ENCODE data around the gene DRD1. TPM values are rescaled to one million over a fixed set of nuclear protein-coding genes. Genes with fewer than 3 reads are reported as not detected.

DRD1 gene
- total and polyA plus RNA-seq, 2 of the 4 experiments (the other 2 are of a cell fraction), result 0.18 to 0.19 TPM

DNA sequence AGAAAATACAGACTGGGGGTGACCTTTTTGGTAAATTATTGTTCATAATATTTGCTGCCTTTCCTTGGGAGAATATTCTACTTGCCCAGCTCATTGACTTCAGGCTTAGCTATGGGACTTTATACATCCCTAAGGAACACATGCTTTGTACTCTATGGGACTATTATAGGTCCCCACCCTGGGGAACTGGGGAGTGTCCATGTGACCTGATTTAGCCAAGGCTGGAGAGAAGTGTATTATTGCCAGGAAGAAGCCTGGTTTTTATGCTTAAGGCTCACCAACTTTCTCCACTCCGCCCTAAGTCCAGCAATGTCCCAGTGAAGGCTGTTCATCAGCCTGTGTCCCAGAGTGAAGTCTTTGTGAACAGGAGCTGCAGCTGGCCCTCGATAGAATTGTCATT, 16.6 kb upstream of the DRD1 start:
- Histone ChIP-seq H3K18ac (ENCODE audit: low read depth, low read length) (no peak overlapping the region), H2BK120ac (ENCODE audit: low read depth, low read length) (no peak overlapping the region), H3K27me3 (ENCODE audit: control insufficient read depth, insufficient read depth, low read length) (peaks cover 8% of the 10 kb centered on the region; the same call in 1 of the 2 replicates), H2AK9ac (replicated peaks; ENCODE audit: low read depth, low read length, poor library complexity) (no peak overlapping the region), H2BK5ac (ENCODE audit: low read depth, low read length, poor library complexity, severe bottlenecking) (no peak overlapping the region), H3K36me3 (ENCODE audit: control insufficient read depth, insufficient read depth, low read length) (no peaks in the 10 kb centered on the region), H3K4me3 (ENCODE audit: insufficient read depth, low read depth, low read length) (no peak overlapping the region), H2BK20ac (ENCODE audit: low read depth, low read length) (no peak overlapping the region), H3K56ac (ENCODE audit: extremely low read depth, insufficient read depth, low read length) (no peak overlapping the region), H3K27ac (ENCODE audit: insufficient read depth, low read length) (no peak overlapping the region), H2AK5ac (ENCODE audit: low read depth, low read length) (no peak overlapping the region), H3K4me1 (ENCODE audit: control insufficient read depth, insufficient read depth, low read length) (no peaks in the 10 kb centered on the region), H3K14ac (replicated peaks; ENCODE audit: low read depth, low read length) (no peak overlapping the region), H3K23ac (ENCODE audit: low read depth, low read length) (no peak overlapping the region), H2BK15ac (ENCODE audit: low read depth, low read length) (no peak overlapping the region), H3K79me1 (ENCODE audit: low read depth in 1 of 2, low read length in 2 of 2) (no peaks in the 10 kb centered on the region), H3K4ac (ENCODE audit: low read depth, low read length) (no peak overlapping the region), H3K9me1 (ENCODE audit: insufficient read depth, low read length) (no peaks in the 10 kb centered on the region), H4K8ac (ENCODE audit: low read depth in 2 of 2, low read length in 2 of 2) (no peak overlapping the region), H4K5ac (ENCODE audit: low read depth, low read length) (no peak overlapping the region), H2AFZ (replicated peaks; ENCODE audit: low read length, poor library complexity) (no peak overlapping the region), H4K20me1 (ENCODE audit: insufficient read depth, low read length) (no peaks in the 10 kb centered on the region), H3K4me2 (ENCODE audit: low read depth, low read length) (no peak overlapping the region), H3K9ac (ENCODE audit: low read depth, low read length) (no peak overlapping the region), H3K9me3 (ENCODE audit: control insufficient read depth, insufficient read depth, low read length) (no peaks in the 10 kb centered on the region), H4K91ac (ENCODE audit: insufficient read depth, low read depth, low read length) (no peak overlapping the region)
- dilution Hi-C loops (cut with HindIII; ENCODE audit: low sequenced_read_pairs, unreplicated experiment) (no loop called here), in situ Hi-C loops (cut with MboI; ENCODE audit: low sequenced_read_pairs) (no loop called here), intact Hi-C loops (cut with micrococcal nuclease) (loop anchor here (1.0 kb wide), 1 partner anchor 509 kb away; no protein-coding TSS in a partner anchor)
- CTCF ChIA-PET, result no interaction called here
- ATAC-seq (ENCODE audit: low read depth), result no peak
- DNase-seq, result no peak
- POLR2A ChIA-PET (ENCODE audit: unreplicated experiment), result no interaction called here
- 33% methylated on average over 1 of the region's 2 CpGs; no CpG with 5 or more reads in 1 of the 2 experiments for WGBS, 2 experiments (ENCODE audit: extremely low coverage in 2 of 2, insufficient read length in 1 of 2)
- no TSS peak for BruUV-seq (replicated peaks)
- no peak for TF ChIP-seq RCOR1 (IDR thresholded peaks at IDR 0.05; ENCODE audit: insufficient replicate concordance, low read length)
- no peak for TF ChIP-seq MAFK (IDR thresholded peaks at IDR 0.05; ENCODE audit: low read depth, low read length)
- no peak for TF ChIP-seq FOS (IDR thresholded peaks at IDR 0.05; ENCODE audit: low read depth, low read length)
- TF ChIP-seq, protein P1, sequence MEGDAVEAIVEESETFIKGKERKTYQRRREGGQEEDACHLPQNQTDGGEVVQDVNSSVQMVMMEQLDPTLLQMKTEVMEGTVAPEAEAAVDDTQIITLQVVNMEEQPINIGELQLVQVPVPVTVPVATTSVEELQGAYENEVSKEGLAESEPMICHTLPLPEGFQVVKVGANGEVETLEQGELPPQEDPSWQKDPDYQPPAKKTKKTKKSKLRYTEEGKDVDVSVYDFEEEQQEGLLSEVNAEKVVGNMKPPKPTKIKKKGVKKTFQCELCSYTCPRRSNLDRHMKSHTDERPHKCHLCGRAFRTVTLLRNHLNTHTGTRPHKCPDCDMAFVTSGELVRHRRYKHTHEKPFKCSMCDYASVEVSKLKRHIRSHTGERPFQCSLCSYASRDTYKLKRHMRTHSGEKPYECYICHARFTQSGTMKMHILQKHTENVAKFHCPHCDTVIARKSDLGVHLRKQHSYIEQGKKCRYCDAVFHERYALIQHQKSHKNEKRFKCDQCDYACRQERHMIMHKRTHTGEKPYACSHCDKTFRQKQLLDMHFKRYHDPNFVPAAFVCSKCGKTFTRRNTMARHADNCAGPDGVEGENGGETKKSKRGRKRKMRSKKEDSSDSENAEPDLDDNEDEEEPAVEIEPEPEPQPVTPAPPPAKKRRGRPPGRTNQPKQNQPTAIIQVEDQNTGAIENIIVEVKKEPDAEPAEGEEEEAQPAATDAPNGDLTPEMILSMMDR (conservative IDR thresholded peaks at IDR 0.05; ENCODE audit: low read depth, low read length), result no peak
- TF ChIP-seq RAD21 (IDR thresholded peaks at IDR 0.05; ENCODE audit: low read length), result no peak
- TF ChIP-seq, protein P2, sequence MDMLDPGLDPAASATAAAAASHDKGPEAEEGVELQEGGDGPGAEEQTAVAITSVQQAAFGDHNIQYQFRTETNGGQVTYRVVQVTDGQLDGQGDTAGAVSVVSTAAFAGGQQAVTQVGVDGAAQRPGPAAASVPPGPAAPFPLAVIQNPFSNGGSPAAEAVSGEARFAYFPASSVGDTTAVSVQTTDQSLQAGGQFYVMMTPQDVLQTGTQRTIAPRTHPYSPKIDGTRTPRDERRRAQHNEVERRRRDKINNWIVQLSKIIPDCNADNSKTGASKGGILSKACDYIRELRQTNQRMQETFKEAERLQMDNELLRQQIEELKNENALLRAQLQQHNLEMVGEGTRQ (IDR thresholded peaks at IDR 0.05; ENCODE audit: low read depth, low read length), result no peak
- TF ChIP-seq POLR2A (IDR thresholded peaks at IDR 0.05; ENCODE audit: low read depth, low read length), result no peak
- no peak for TF ChIP-seq CHD1 (IDR thresholded peaks at IDR 0.05; ENCODE audit: low read depth, low read length)
- no peak for TF ChIP-seq MAZ (IDR thresholded peaks at IDR 0.05; ENCODE audit: borderline replicate concordance, low read depth, low read length)

Measured in IMR-90 (cell line).